HCT116 (cell line): ENCODE results near the gene PCP4. TPM values are rescaled to one million over a fixed set of nuclear protein-coding genes. Genes with fewer than 3 reads are reported as not detected.

Source experiments
- ATAC-seq: fragments of 200-7000 bp; cut with Tn5 transposase; 2 replicates; pipeline ENCODE4 v1.9.1; 2020; ENCODE audit warnings: mild to moderate bottlenecking, moderate library complexity
- BruUV-seq: library from RNA; stranded (reverse); fragments of 400-500 nt; replicated peaks from 2 replicates; lab custom pipeline; 2021; lab: Mats Ljungman, UMichigan
- CTCF ChIA-PET: fragments of 300-600 bp; sonication (Branson Sonifier 250); formaldehyde crosslinking; loops from one replicate; lab custom pipeline; 2021; ENCODE audit warnings: antibody characterized with exemption; lab: Charles Lee
- POLR2A ChIA-PET: fragments of 300-600, 350-600 bp; sonication (Branson Sonifier 250); formaldehyde crosslinking; loops from one replicate; lab custom pipeline; 2021; ENCODE audit warnings: antibody characterized with exemption; lab: Charles Lee
- RAD21 ChIA-PET, 2 experiments: fragments of 300-600 bp; sonication (Branson Sonifier 250); formaldehyde crosslinking; loops; one replicate each; lab custom pipeline; 2023; ENCODE audit warnings: low total read pairs in 2 of 2; ENCODE audit not compliant: uncharacterized antibody in 2 of 2, unreplicated experiment in 2 of 2, low non-redundant PET in 1 of 2; lab: Charles Lee
- DNase-seq: peaks from one replicate; pipeline ENCODE4 v3.0.0-alpha.2; 2010; ENCODE audit warnings: low read depth, low spot score
- H2AFZ ChIP-seq: fragments of 200-600 bp; shearing (Covaris generic), sonication (generic); 2 replicates; pipeline ENCODE4 v1.6.1; 2017; ENCODE audit warnings: low read depth, mixed run types, mixed read lengths, antibody characterized with exemption, low read length; ENCODE audit not compliant: poor library complexity, severe bottlenecking
- H3K27ac ChIP-seq: 2 replicates; pipeline ENCODE4 v1.5.1; 2012; ENCODE audit warnings: low read depth, low read length
- H3K27me3 ChIP-seq: fragments of 200-600 bp; sonication (generic); 2 replicates; pipeline ENCODE4 v1.6.1; 2016; ENCODE audit warnings: mixed run types, low read length, mixed read lengths; ENCODE audit not compliant: insufficient read depth
- H3K36me3 ChIP-seq, 2 experiments: fragments of 200-500 bp in 1 of 2; fragments of 200-600 bp in 1 of 2; sonication (Bioruptor generic) in 1 of 2; sonication (generic) in 1 of 2; 2 replicates each; pipeline versions ENCODE4 v1.5.1 to v1.6.1; 2014 to 2016; ENCODE audit warnings: low read length in 2 of 2, inconsistent platforms in 1 of 2, mixed read lengths in 1 of 2, mixed run types in 1 of 2; ENCODE audit not compliant: insufficient read depth in 2 of 2, control insufficient read depth in 1 of 2
- H3K4me1 ChIP-seq, 2 experiments: fragments of 200-600 bp in 1 of 2; sonication (generic) in 1 of 2; 2 replicates each; pipeline versions ENCODE4 v1.5.1 to v1.6.1; 2012 to 2017; ENCODE audit warnings: low read length in 2 of 2, inconsistent platforms in 1 of 2, mild to moderate bottlenecking in 1 of 2, mixed read lengths in 1 of 2, mixed run types in 1 of 2, moderate library complexity in 1 of 2; ENCODE audit not compliant: insufficient read depth in 2 of 2, control insufficient read depth in 1 of 2
- H3K4me2 ChIP-seq: fragments of 200-600 bp; sonication (generic); 2 replicates; pipeline ENCODE4 v1.6.1; 2017; ENCODE audit warnings: mixed run types, low read length, mixed read lengths
- H3K4me3 ChIP-seq, 2 experiments: fragments of 200-600 bp in 1 of 2; sonication (generic) in 1 of 2; replicated peaks in 1 of 2; 2 replicates each; pipeline ENCODE4 v1.5.1; 2011 to 2016; ENCODE audit warnings: low read length in 2 of 2, control low read depth in 1 of 2, low read depth in 1 of 2, mild to moderate bottlenecking in 1 of 2, mixed read lengths in 1 of 2, mixed run types in 1 of 2
- H3K79me2 ChIP-seq: fragments of 200-600 bp; sonication (generic); 2 replicates; pipeline ENCODE4 v1.6.1; 2017; ENCODE audit warnings: mild to moderate bottlenecking, mixed run types, low read length, moderate library complexity, mixed read lengths; ENCODE audit not compliant: insufficient read depth
- H3K9ac ChIP-seq: fragments of 200-600 bp; sonication (generic); 2 replicates; pipeline ENCODE4 v1.6.1; 2016; ENCODE audit warnings: low read length, mixed read lengths
- H3K9me2 ChIP-seq: fragments of 200-600 bp; sonication (generic), shearing (Covaris generic); 2 replicates; pipeline ENCODE4 v1.6.1; 2017; ENCODE audit warnings: mixed run types, mild to moderate bottlenecking, moderate library complexity; ENCODE audit not compliant: insufficient read depth
- H3K9me3 ChIP-seq, 2 experiments: fragments of 200-500 bp in 1 of 2; fragments of 200-600 bp in 1 of 2; sonication (Bioruptor generic) in 1 of 2; sonication (generic) in 1 of 2; 2 replicates each; pipeline ENCODE4 v1.6.1; 2014 to 2017; ENCODE audit warnings: low read length in 2 of 2, mixed read lengths in 2 of 2, inconsistent platforms in 1 of 2, low read depth in 1 of 2, mild to moderate bottlenecking in 1 of 2, mixed run types in 1 of 2, moderate library complexity in 1 of 2; ENCODE audit not compliant: control insufficient read depth in 1 of 2, insufficient read depth in 1 of 2
- H4K20me1 ChIP-seq: fragments of 200-600 bp; sonication (generic), shearing (Covaris generic); 2 replicates; pipeline ENCODE4 v1.6.1; 2017; ENCODE audit warnings: mixed run types, mild to moderate bottlenecking, moderate library complexity; ENCODE audit not compliant: insufficient read depth
- ELF1 ChIP-seq: IDR thresholded peaks from 2 replicates; pipeline ENCODE4 v1.6.1; 2012; ENCODE audit warnings: low read depth, borderline replicate concordance
- EZH2 ChIP-seq: fragments of 200-600 bp; sonication (generic); IDR thresholded peaks from 2 replicates; pipeline ENCODE4 v1.6.1; 2017; ENCODE audit warnings: antibody characterized with exemption, mixed run types
- POLR2AphosphoS5 ChIP-seq: IDR thresholded peaks from 2 replicates; pipeline ENCODE4 v1.6.1; 2011; ENCODE audit warnings: mild to moderate bottlenecking, low read depth, low read length, moderate library complexity
- RAD21 ChIP-seq: IDR thresholded peaks from 2 replicates; pipeline ENCODE4 v1.6.1; 2012; ENCODE audit warnings: low read depth, mild to moderate bottlenecking
- SP1 ChIP-seq: IDR thresholded peaks from 2 replicates; pipeline ENCODE4 v1.6.1; 2012; ENCODE audit warnings: low read depth
- SRF ChIP-seq: IDR thresholded peaks from 2 replicates; pipeline ENCODE4 v1.6.1; 2012; ENCODE audit warnings: low read depth
- YY1 ChIP-seq: IDR thresholded peaks from 2 replicates; pipeline ENCODE4 v1.6.1; 2011; ENCODE audit warnings: low read length, low read depth, moderate library complexity, mild to moderate bottlenecking; ENCODE audit not compliant: insufficient replicate concordance; ENCODE audit errors: extremely low read depth
- intact Hi-C: fragments of 100-400 bp; cut with micrococcal nuclease; formaldehyde crosslinking; loops from 2 replicates; pipeline ENCODE4 v1.10.0; 2022
- total RNA-seq: library from RNA; stranded (reverse); gene quantifications from one replicate; pipeline ENCODE4 v1.2.1, GENCODE V29; 2021; ENCODE audit not compliant: unreplicated experiment
- TF ChIP-seq, protein P1 (sequence below), 3 experiments: fragments of 200-600 bp in 1 of 3; sonication (generic) in 1 of 3; IDR thresholded peaks in 2 of 3; conservative IDR thresholded peaks in 1 of 3; 2 replicates each; pipeline ENCODE4 v1.5.1; 2012 to 2017; ENCODE audit warnings: low read depth in 2 of 3, low read length in 2 of 3, antibody characterized with exemption in 1 of 3, borderline replicate concordance in 1 of 3, control low read depth in 1 of 3, mild to moderate bottlenecking in 1 of 3, mixed read lengths in 1 of 3, mixed run types in 1 of 3, moderate library complexity in 1 of 3; ENCODE audit not compliant: insufficient read depth in 1 of 3
- TF ChIP-seq, protein P2 (sequence below): IDR thresholded peaks from 2 replicates; pipeline ENCODE4 v1.6.1; 2011; ENCODE audit warnings: mild to moderate bottlenecking, low read length, moderate library complexity; ENCODE audit not compliant: insufficient replicate concordance; ENCODE audit errors: extremely low read depth
- TF ChIP-seq, protein P3 (sequence below): IDR thresholded peaks from 2 replicates; pipeline ENCODE4 v1.6.1; 2012; ENCODE audit warnings: low read depth

Gene PCP4
- total RNA-seq, 1 experiment from 2014 or later, result not detected

DNA sequence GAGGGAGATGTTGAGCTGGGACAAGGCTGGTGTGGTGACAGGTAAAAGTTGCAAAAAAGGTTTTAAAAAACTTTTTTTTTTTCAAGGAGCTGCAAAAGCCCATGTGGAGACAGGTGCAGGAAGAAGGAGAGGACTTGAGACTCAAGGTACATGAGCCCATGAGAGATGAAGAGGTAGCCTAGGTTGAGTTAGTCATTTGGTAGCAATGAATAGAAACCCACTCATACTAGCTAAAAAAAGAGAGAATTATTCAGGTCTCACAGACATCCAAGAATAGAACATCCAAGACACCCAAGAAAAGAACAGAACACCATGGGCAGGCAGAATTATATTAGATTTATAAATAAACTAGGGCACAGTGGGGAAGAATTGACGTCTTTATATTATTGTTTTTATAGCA, 65.1 kb downstream of the PCP4 start:
- H3K9me2 ChIP-seq, result no peaks in the 10 kb centered on the region
- no peaks in the 10 kb centered on the region for H4K20me1 ChIP-seq
- no peaks in the 10 kb centered on the region for H3K4me1 ChIP-seq
- POLR2A ChIA-PET, result no interaction called here
- intact Hi-C loops, result no loop called here
- CTCF ChIA-PET, result no interaction called here
- H3K27ac ChIP-seq, result no peak overlapping the region
- H3K9me3 ChIP-seq, result no peaks in the 10 kb centered on the region; a peak in 1 of 4 replicates
- H3K9ac ChIP-seq, result no peak overlapping the region
- BruUV-seq, result no TSS peak
- H3K27me3 ChIP-seq, result no peaks in the 10 kb centered on the region
- ATAC-seq (no peak), DNase-seq (no peak)
- no peak overlapping the region for H3K4me2 ChIP-seq
- no peaks in the 10 kb centered on the region for H3K79me2 ChIP-seq
- no peaks in the 10 kb centered on the region for H3K36me3 ChIP-seq
- TF ChIP-seq SP1 (no peak), YY1 (no peak), RAD21 (no peak), POLR2AphosphoS5 (no peak), ELF1 (no peak)
- RAD21 ChIA-PET, result no interaction called here
- no peak overlapping the region for H2AFZ ChIP-seq
- H3K4me3 ChIP-seq, result no peak overlapping the region

DNA sequence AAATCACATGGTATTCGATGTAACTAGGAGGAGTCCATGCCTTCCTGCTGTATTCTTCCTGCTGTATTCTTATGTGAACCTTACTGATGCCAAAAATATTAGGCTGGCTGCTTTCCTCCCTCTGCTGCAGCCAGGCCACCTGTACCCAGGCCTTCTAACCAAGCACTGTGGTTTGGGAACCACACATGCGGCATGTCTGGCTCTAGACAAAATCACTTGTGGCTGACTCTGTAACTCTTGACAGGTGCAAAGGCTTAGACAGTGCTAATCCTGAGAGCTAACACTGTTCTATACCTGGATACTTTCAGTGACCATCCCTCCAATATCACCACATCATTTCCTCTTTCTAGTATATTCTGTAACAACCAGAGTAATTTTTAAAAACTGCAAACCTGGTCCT, 67.7 kb downstream of the PCP4 start:
- no TSS peak for BruUV-seq
- no peaks in the 10 kb centered on the region for H4K20me1 ChIP-seq
- H3K4me2 ChIP-seq, result no peak overlapping the region
- no peak overlapping the region for H3K9ac ChIP-seq
- H3K79me2 ChIP-seq, result no peaks in the 10 kb centered on the region
- ChIA-PET RAD21 (no interaction called here), CTCF (no interaction called here), POLR2A (no interaction called here)
- H3K4me3 ChIP-seq, result no peak overlapping the region
- no peaks in the 10 kb centered on the region for H3K27me3 ChIP-seq
- H2AFZ ChIP-seq, result no peak overlapping the region
- no peak overlapping the region for H3K27ac ChIP-seq
- ATAC-seq (no peak), DNase-seq (no peak)
- intact Hi-C loops, result no loop called here
- H3K9me3 ChIP-seq, result peaks cover 0 to 3% of the 10 kb centered on the region in 2 experiments; a peak in 1 of 4 replicates
- no peak for TF ChIP-seq POLR2AphosphoS5
- TF ChIP-seq, protein P1, sequence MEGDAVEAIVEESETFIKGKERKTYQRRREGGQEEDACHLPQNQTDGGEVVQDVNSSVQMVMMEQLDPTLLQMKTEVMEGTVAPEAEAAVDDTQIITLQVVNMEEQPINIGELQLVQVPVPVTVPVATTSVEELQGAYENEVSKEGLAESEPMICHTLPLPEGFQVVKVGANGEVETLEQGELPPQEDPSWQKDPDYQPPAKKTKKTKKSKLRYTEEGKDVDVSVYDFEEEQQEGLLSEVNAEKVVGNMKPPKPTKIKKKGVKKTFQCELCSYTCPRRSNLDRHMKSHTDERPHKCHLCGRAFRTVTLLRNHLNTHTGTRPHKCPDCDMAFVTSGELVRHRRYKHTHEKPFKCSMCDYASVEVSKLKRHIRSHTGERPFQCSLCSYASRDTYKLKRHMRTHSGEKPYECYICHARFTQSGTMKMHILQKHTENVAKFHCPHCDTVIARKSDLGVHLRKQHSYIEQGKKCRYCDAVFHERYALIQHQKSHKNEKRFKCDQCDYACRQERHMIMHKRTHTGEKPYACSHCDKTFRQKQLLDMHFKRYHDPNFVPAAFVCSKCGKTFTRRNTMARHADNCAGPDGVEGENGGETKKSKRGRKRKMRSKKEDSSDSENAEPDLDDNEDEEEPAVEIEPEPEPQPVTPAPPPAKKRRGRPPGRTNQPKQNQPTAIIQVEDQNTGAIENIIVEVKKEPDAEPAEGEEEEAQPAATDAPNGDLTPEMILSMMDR (IDR thresholded peaks at IDR 0.05 in 2 of 3, conservative IDR thresholded peaks at IDR 0.05 in 1 of 3; ENCODE audit: borderline replicate concordance in 1 of 3, insufficient read depth in 1 of 3, low read depth in 2 of 3, low read length in 2 of 3), result no peak
- TF ChIP-seq, protein P2, sequence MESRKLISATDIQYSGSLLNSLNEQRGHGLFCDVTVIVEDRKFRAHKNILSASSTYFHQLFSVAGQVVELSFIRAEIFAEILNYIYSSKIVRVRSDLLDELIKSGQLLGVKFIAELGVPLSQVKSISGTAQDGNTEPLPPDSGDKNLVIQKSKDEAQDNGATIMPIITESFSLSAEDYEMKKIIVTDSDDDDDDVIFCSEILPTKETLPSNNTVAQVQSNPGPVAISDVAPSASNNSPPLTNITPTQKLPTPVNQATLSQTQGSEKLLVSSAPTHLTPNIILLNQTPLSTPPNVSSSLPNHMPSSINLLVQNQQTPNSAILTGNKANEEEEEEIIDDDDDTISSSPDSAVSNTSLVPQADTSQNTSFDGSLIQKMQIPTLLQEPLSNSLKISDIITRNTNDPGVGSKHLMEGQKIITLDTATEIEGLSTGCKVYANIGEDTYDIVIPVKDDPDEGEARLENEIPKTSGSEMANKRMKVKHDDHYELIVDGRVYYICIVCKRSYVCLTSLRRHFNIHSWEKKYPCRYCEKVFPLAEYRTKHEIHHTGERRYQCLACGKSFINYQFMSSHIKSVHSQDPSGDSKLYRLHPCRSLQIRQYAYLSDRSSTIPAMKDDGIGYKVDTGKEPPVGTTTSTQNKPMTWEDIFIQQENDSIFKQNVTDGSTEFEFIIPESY, result no peak
- no peak for TF ChIP-seq YY1
- TF ChIP-seq RAD21, result no peak
- no peak for TF ChIP-seq SRF
- no peak for TF ChIP-seq EZH2
- TF ChIP-seq, protein P3, sequence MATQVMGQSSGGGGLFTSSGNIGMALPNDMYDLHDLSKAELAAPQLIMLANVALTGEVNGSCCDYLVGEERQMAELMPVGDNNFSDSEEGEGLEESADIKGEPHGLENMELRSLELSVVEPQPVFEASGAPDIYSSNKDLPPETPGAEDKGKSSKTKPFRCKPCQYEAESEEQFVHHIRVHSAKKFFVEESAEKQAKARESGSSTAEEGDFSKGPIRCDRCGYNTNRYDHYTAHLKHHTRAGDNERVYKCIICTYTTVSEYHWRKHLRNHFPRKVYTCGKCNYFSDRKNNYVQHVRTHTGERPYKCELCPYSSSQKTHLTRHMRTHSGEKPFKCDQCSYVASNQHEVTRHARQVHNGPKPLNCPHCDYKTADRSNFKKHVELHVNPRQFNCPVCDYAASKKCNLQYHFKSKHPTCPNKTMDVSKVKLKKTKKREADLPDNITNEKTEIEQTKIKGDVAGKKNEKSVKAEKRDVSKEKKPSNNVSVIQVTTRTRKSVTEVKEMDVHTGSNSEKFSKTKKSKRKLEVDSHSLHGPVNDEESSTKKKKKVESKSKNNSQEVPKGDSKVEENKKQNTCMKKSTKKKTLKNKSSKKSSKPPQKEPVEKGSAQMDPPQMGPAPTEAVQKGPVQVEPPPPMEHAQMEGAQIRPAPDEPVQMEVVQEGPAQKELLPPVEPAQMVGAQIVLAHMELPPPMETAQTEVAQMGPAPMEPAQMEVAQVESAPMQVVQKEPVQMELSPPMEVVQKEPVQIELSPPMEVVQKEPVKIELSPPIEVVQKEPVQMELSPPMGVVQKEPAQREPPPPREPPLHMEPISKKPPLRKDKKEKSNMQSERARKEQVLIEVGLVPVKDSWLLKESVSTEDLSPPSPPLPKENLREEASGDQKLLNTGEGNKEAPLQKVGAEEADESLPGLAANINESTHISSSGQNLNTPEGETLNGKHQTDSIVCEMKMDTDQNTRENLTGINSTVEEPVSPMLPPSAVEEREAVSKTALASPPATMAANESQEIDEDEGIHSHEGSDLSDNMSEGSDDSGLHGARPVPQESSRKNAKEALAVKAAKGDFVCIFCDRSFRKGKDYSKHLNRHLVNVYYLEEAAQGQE, result no peak
- no peaks in the 10 kb centered on the region for H3K9me2 ChIP-seq
- no peaks in the 10 kb centered on the region for H3K4me1 ChIP-seq
- no peaks in the 10 kb centered on the region for H3K36me3 ChIP-seq
